ENCODE results near the gene APOL1.

APOL1 gene

GRCh38 chr22:36308880-36309279 is 55.9 kb downstream of the APOL1 start:
- no peak for DNase-seq (ENCODE audit: extremely low read depth, low read depth)
- TF ChIP-seq, protein P1, sequence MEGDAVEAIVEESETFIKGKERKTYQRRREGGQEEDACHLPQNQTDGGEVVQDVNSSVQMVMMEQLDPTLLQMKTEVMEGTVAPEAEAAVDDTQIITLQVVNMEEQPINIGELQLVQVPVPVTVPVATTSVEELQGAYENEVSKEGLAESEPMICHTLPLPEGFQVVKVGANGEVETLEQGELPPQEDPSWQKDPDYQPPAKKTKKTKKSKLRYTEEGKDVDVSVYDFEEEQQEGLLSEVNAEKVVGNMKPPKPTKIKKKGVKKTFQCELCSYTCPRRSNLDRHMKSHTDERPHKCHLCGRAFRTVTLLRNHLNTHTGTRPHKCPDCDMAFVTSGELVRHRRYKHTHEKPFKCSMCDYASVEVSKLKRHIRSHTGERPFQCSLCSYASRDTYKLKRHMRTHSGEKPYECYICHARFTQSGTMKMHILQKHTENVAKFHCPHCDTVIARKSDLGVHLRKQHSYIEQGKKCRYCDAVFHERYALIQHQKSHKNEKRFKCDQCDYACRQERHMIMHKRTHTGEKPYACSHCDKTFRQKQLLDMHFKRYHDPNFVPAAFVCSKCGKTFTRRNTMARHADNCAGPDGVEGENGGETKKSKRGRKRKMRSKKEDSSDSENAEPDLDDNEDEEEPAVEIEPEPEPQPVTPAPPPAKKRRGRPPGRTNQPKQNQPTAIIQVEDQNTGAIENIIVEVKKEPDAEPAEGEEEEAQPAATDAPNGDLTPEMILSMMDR (IDR thresholded peaks at IDR 0.05; ENCODE audit: low read depth, low read length), result no peak

DNA sequence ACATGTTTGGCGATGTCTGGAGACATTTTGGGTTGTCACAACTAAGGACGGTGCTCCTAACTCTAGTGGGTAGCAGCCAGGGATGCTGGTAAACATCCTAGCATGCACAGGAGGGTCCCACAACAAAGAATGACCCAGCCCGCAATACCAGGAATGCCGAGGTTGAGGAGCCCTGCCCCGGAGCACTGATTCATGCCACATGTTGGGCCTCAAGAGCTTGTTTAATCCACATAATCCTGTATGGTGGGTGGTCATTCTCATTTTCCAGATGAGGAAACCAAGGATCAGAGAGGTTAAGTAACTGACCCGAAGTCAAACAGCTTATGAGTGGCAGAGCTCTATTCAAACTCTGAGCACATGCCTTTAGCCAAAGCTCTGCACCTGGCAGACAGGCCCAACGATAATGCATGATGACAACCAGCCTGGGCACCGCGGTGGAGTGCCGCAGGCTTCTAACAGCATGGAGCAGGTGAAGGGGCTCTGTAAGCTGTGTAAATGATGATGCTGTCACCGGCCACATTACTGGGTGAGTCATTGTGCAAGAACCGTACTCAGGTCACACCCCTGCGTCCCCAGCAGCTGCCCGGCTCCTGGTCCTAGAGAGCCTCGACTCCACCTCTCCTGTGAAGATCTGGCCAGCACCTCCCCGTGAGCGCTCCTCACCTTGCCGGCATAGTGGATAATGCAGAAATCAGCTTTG is 58.6 kb downstream of the APOL1 start:
- DNase-seq (ENCODE audit: extremely low read depth, low read depth), result no peak
- TF ChIP-seq, protein P1 (IDR thresholded peaks at IDR 0.05; ENCODE audit: low read depth, low read length), result no peak

GRCh38 chr22:36315325-36315724 is 62.4 kb downstream of the APOL1 start:
- TF ChIP-seq, protein P1 (IDR thresholded peaks at IDR 0.05; ENCODE audit: low read depth, low read length), result no peak
- no peak for DNase-seq (ENCODE audit: extremely low read depth, low read depth)

DNA sequence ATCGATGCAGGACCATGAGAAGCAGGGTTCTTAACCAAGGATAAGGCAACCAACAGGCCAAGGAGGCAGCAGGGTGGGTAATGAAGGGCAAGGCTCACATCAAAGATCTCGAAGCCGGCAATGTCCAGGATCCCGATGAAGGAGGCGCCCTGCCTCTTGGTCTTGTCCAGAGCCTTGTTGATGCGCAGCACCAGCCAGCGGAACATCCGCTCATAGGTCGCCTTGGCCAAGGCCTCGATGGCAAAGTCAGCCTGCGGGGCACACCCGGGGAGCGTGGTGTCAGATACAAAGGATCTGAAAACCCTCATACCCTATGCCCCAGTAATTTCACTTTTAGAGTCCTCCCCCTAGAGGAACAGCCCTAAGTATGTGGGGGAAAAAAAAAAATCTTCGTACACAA is 63.5 kb downstream of the APOL1 start:
- no peak for DNase-seq (ENCODE audit: extremely low read depth, low read depth)
- TF ChIP-seq, protein P1 (IDR thresholded peaks at IDR 0.05; ENCODE audit: low read depth, low read length), result no peak

Data from AG09319 (cell line).